Measurements from ENCODE around the gene HACD3.

The HACD3 gene

GRCh38 chr15:65494076-65494475 lies 36.2 kb upstream of the HACD3 start (continued):
- TF ChIP-seq PATZ1 (CRISPR knock-in tag; IDR thresholded peaks at IDR 0.05; ENCODE audit: borderline replicate concordance) (no peak), TOX (CRISPR knock-in tag; IDR thresholded peaks at IDR 0.05; ENCODE audit: borderline replicate concordance) (no peak), PPARA (CRISPR knock-in tag; IDR thresholded peaks at IDR 0.05; ENCODE audit: borderline replicate concordance) (no peak), ZC3H10 (CRISPR knock-in tag; IDR thresholded peaks at IDR 0.05) (no peak), ZFP3 (CRISPR knock-in tag; IDR thresholded peaks at IDR 0.05) (no peak), CSDC2 (CRISPR knock-in tag; IDR thresholded peaks at IDR 0.05) (no peak), ZNF70 (CRISPR knock-in tag; IDR thresholded peaks at IDR 0.05) (no peak), CSRNP3 (CRISPR knock-in tag; IDR thresholded peaks at IDR 0.05) (no peak), TCF4 (CRISPR knock-in tag; IDR thresholded peaks at IDR 0.05; ENCODE audit: borderline replicate concordance) (no peak), CREB5 (CRISPR knock-in tag; IDR thresholded peaks at IDR 0.05; ENCODE audit: low read depth) (no peak), ZNF565 (CRISPR knock-in tag; conservative IDR thresholded peaks at IDR 0.05; ENCODE audit: low read depth) (no peak), ESRRG (CRISPR knock-in tag; IDR thresholded peaks at IDR 0.05) (no peak)

GRCh38 chr15:65509321-65509720 lies 20.9 kb upstream of the HACD3 start:
- no peak for TF ChIP-seq PPARA (CRISPR knock-in tag; IDR thresholded peaks at IDR 0.05; ENCODE audit: borderline replicate concordance)
- TF ChIP-seq OSR1 (CRISPR knock-in tag; IDR thresholded peaks at IDR 0.05): no peak
- TF ChIP-seq TCF4 (CRISPR knock-in tag; IDR thresholded peaks at IDR 0.05; ENCODE audit: borderline replicate concordance): no peak
- no peak for TF ChIP-seq ISL1 (CRISPR knock-in tag; IDR thresholded peaks at IDR 0.05)
- no peak for TF ChIP-seq SNAI2 (CRISPR knock-in tag; IDR thresholded peaks at IDR 0.05)
- no peak for TF ChIP-seq TOX (CRISPR knock-in tag; IDR thresholded peaks at IDR 0.05; ENCODE audit: borderline replicate concordance)
- no peak for TF ChIP-seq BACH2 (CRISPR knock-in tag; IDR thresholded peaks at IDR 0.05; ENCODE audit: borderline replicate concordance)
- no peak for TF ChIP-seq PATZ1 (CRISPR knock-in tag; IDR thresholded peaks at IDR 0.05; ENCODE audit: borderline replicate concordance)
- no peak for TF ChIP-seq ZNF8 (CRISPR knock-in tag; IDR thresholded peaks at IDR 0.05)
- no peak for TF ChIP-seq ARNTL (CRISPR knock-in tag; IDR thresholded peaks at IDR 0.05; ENCODE audit: borderline replicate concordance, low read depth)
- no peak for TF ChIP-seq CREB5 (CRISPR knock-in tag; IDR thresholded peaks at IDR 0.05; ENCODE audit: low read depth)
- no peak for TF ChIP-seq GLIS3 (CRISPR knock-in tag; IDR thresholded peaks at IDR 0.05)
- no peak for TF ChIP-seq CSDC2 (CRISPR knock-in tag; IDR thresholded peaks at IDR 0.05)
- TF ChIP-seq ZC3H10 (CRISPR knock-in tag; IDR thresholded peaks at IDR 0.05): no peak
- ATAC-seq: no peak

- no peak for ATAC-seq
- no peak for TF ChIP-seq BACH2 (CRISPR knock-in tag; IDR thresholded peaks at IDR 0.05; ENCODE audit: borderline replicate concordance)
- no peak for TF ChIP-seq ZNF70 (CRISPR knock-in tag; IDR thresholded peaks at IDR 0.05)
- TF ChIP-seq PATZ1 (CRISPR knock-in tag; IDR thresholded peaks at IDR 0.05; ENCODE audit: borderline replicate concordance): no peak
- TF ChIP-seq ARNTL (CRISPR knock-in tag; IDR thresholded peaks at IDR 0.05; ENCODE audit: borderline replicate concordance, low read depth): no peak
- TF ChIP-seq TOX (CRISPR knock-in tag; IDR thresholded peaks at IDR 0.05; ENCODE audit: borderline replicate concordance): no peak
- TF ChIP-seq CSRNP3 (CRISPR knock-in tag; IDR thresholded peaks at IDR 0.05): no peak
- TF ChIP-seq, protein P1, sequence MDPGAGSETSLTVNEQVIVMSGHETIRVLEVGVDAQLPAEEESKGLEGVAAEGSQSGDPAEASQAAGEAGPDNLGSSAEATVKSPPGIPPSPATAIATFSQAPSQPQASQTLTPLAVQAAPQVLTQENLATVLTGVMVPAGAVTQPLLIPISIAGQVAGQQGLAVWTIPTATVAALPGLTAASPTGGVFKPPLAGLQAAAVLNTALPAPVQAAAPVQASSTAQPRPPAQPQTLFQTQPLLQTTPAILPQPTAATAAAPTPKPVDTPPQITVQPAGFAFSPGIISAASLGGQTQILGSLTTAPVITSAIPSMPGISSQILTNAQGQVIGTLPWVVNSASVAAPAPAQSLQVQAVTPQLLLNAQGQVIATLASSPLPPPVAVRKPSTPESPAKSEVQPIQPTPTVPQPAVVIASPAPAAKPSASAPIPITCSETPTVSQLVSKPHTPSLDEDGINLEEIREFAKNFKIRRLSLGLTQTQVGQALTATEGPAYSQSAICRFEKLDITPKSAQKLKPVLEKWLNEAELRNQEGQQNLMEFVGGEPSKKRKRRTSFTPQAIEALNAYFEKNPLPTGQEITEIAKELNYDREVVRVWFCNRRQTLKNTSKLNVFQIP (CRISPR knock-in tag; IDR thresholded peaks at IDR 0.05; ENCODE audit: borderline replicate concordance, low read depth): no peak
- TF ChIP-seq ZC3H10 (CRISPR knock-in tag; IDR thresholded peaks at IDR 0.05): no peak
Observed at GRCh38 chr15:65512189-65512588, 18.1 kb upstream of the HACD3 start.
